Measurements from ENCODE around the gene SLC25A34.

Gene SLC25A34

GRCh38 chr1:15788624-15789301, 52.7 kb downstream of the SLC25A34 start:
- Histone ChIP-seq H3K4me2 (ENCODE audit: low read depth, low read length, poor library complexity, severe bottlenecking) (no peak overlapping the region), H3K79me2 (ENCODE audit: insufficient read depth, low read length) (no peaks in the 10 kb centered on the region), H3K9me3 (ENCODE audit: insufficient read depth, low read depth, low read length) (no peaks in the 10 kb centered on the region), H4K20me1 (ENCODE audit: insufficient read depth, low read length, poor library complexity, severe bottlenecking) (no peaks in the 10 kb centered on the region), H2AFZ (ENCODE audit: low read length) (no peak overlapping the region), H3K4me1 (ENCODE audit: insufficient read depth, low read length, poor library complexity, severe bottlenecking) (no peaks in the 10 kb centered on the region), H3F3A (ENCODE audit: low read depth) (no peaks in the 10 kb centered on the region), H3K27me3 (ENCODE audit: insufficient read depth, low read length, poor library complexity, severe bottlenecking) (no peaks in the 10 kb centered on the region), H3K36me3 (ENCODE audit: insufficient read depth, low read length) (no peaks in the 10 kb centered on the region), H3K4me3 (ENCODE audit: low read length, poor library complexity, severe bottlenecking) (no peak overlapping the region), H3K9me2 (replicated peaks; ENCODE audit: low read depth, low read length) (no peaks in the 10 kb centered on the region), H3K9ac (ENCODE audit: low read depth, low read length, poor library complexity, severe bottlenecking) (no peak overlapping the region)
- TF ChIP-seq EZH2phosphoT487 (IDR thresholded peaks at IDR 0.05; ENCODE audit: borderline replicate concordance) (no peak), CTCF (conservative IDR thresholded peaks at IDR 0.05; ENCODE audit: low read length) (no peak)
